Measurements from ENCODE around the gene INPP1.

DNA sequence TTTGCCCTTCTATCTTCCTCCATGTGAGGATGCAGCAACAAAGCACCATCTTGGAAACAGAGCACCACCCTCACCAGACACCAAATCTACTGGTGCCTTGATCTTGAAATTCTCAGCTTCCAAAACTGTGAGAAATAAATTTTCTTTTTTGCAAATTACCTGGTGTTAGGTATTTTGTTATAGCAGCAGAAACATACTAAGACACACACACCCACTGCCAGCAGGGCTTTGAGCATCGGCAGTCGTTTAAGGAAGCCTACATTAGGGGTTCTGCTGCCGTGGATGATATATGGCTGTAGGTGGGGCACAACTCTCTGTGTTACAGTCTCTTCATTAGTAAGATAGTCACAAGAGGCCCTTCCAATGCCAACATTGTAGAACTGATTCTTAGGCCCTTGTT, 44.0 kb downstream of the INPP1 start:
- TF ChIP-seq, protein P1, sequence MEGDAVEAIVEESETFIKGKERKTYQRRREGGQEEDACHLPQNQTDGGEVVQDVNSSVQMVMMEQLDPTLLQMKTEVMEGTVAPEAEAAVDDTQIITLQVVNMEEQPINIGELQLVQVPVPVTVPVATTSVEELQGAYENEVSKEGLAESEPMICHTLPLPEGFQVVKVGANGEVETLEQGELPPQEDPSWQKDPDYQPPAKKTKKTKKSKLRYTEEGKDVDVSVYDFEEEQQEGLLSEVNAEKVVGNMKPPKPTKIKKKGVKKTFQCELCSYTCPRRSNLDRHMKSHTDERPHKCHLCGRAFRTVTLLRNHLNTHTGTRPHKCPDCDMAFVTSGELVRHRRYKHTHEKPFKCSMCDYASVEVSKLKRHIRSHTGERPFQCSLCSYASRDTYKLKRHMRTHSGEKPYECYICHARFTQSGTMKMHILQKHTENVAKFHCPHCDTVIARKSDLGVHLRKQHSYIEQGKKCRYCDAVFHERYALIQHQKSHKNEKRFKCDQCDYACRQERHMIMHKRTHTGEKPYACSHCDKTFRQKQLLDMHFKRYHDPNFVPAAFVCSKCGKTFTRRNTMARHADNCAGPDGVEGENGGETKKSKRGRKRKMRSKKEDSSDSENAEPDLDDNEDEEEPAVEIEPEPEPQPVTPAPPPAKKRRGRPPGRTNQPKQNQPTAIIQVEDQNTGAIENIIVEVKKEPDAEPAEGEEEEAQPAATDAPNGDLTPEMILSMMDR (conservative IDR thresholded peaks at IDR 0.05; ENCODE audit: low read depth, low read length), result no peak
- no peak for TF ChIP-seq EZH2 (IDR thresholded peaks at IDR 0.05; ENCODE audit: low read length, unreplicated experiment)

Data from PC-3 (cell line).